H1 (cell line): ENCODE data around the gene UBE2E1. TPM values are rescaled to one million over a fixed set of nuclear protein-coding genes. Genes with fewer than 3 reads are reported as not detected.

ENCODE experiments used
- CTCF ChIA-PET: fragments of 300-600 bp; sonication (Branson Sonifier 250); formaldehyde crosslinking; loops from one replicate; lab custom pipeline; 2021; ENCODE audit not compliant: partially characterized antibody; lab: Charles Lee
- POLR2A ChIA-PET: fragments of 300-600 bp; sonication (Branson Sonifier 250); formaldehyde crosslinking; loops from one replicate; lab custom pipeline; 2021; ENCODE audit warnings: inconsistent platforms; ENCODE audit not compliant: partially characterized antibody; lab: Charles Lee
- DNase-seq, 2 experiments: peaks; one replicate each; pipeline versions ENCODE4 v3.0.0 to v3.0.0-alpha.2; 2010 to 2022; ENCODE audit warnings: low spot score in 2 of 2, low read depth in 1 of 2, mixed read lengths in 1 of 2
- FAIRE-seq: peaks from 2 replicates; lab custom pipeline; 2011; peaks lifted over from hg19 to GRCh38; lab: Jason Lieb, UNC
- H2AFZ ChIP-seq: 2 replicates; pipeline ENCODE4 v1.8.1; 2012; ENCODE audit warnings: low read length, inconsistent platforms
- H2AK5ac ChIP-seq: 2 replicates; pipeline ENCODE4 v1.6.1; 2013; ENCODE audit warnings: low read depth, low read length
- H2BK120ac ChIP-seq: replicated peaks from 2 replicates; pipeline ENCODE3; 2013; ENCODE audit warnings: low read depth, low read length, inconsistent platforms
- H2BK12ac ChIP-seq: 2 replicates; pipeline ENCODE4 v1.6.1; 2013; ENCODE audit warnings: low read depth, low read length
- H2BK15ac ChIP-seq: 2 replicates; pipeline ENCODE4 v1.6.1; 2013; ENCODE audit warnings: low read length
- H2BK20ac ChIP-seq: 2 replicates; pipeline ENCODE4 v1.6.1; 2013; ENCODE audit warnings: low read length
- H2BK5ac ChIP-seq: 2 replicates; pipeline ENCODE4 v1.6.1; 2013; ENCODE audit warnings: low read depth, low read length
- H3K14ac ChIP-seq: 2 replicates; pipeline ENCODE4 v1.6.1; 2013; ENCODE audit warnings: inconsistent platforms; ENCODE audit not compliant: insufficient read length
- H3K18ac ChIP-seq: 2 replicates; pipeline ENCODE4 v1.6.1; 2013; ENCODE audit warnings: low read length; ENCODE audit errors: extremely low read depth
- H3K23ac ChIP-seq: 2 replicates; pipeline ENCODE4 v1.6.1; 2013; ENCODE audit warnings: inconsistent platforms; ENCODE audit not compliant: insufficient read length
- H3K23me2 ChIP-seq: 2 replicates; pipeline ENCODE4 v1.6.1; 2013; ENCODE audit warnings: low read depth, low read length
- H3K27ac ChIP-seq: 2 replicates; pipeline ENCODE4 v1.6.1; 2011; ENCODE audit warnings: low read depth, low read length, inconsistent platforms
- H3K27me3 ChIP-seq, 4 experiments: replicated peaks in 1 of 4; 1 replicate in 1 of 4; 2 replicates in 3 of 4; pipeline versions ENCODE4 v1.6.1 to v1.8.1; 2011 to 2013; ENCODE audit warnings: low read length in 3 of 4, mild to moderate bottlenecking in 3 of 4, inconsistent platforms in 2 of 4, mixed read lengths in 2 of 4, moderate library complexity in 1 of 4; ENCODE audit not compliant: control insufficient read depth in 3 of 4, insufficient read depth in 3 of 4; ENCODE audit errors: extremely low read depth in 1 of 4
- H3K36me3 ChIP-seq, 4 experiments: 2 replicates each; pipeline versions ENCODE4 v1.6.1 to v1.8.1; 2011 to 2013; ENCODE audit warnings: mild to moderate bottlenecking in 4 of 4, low read length in 3 of 4, moderate library complexity in 2 of 4, control low read depth in 1 of 4, inconsistent platforms in 1 of 4; ENCODE audit not compliant: insufficient read depth in 4 of 4, control insufficient read depth in 2 of 4
- H3K4ac ChIP-seq: replicated peaks from 2 replicates; pipeline ENCODE3; 2013; ENCODE audit warnings: low read length, low read depth, mixed read lengths, inconsistent platforms; ENCODE audit not compliant: insufficient read length
- H3K4me1 ChIP-seq, 4 experiments: replicated peaks in 1 of 4; 1 replicate in 1 of 4; 2 replicates in 3 of 4; pipeline versions ENCODE4 v1.6.1 to v1.8.1; 2011 to 2013; ENCODE audit warnings: low read length in 3 of 4, inconsistent platforms in 2 of 4, mixed read lengths in 1 of 4; ENCODE audit not compliant: insufficient read depth in 4 of 4, control insufficient read depth in 3 of 4
- H3K4me2 ChIP-seq, 2 experiments: 2 replicates each; pipeline versions ENCODE4 v1.6.1 to v1.8.1; 2011 to 2013; ENCODE audit warnings: low read depth in 2 of 2, low read length in 2 of 2, control low read depth in 1 of 2, inconsistent platforms in 1 of 2, mild to moderate bottlenecking in 1 of 2; ENCODE audit not compliant: insufficient read depth in 1 of 2
- H3K4me3 ChIP-seq, 4 experiments: fragments of 200-600, 300-600 bp in 1 of 4; sonication (generic), shearing (Covaris generic), sonication (Bioruptor Twin) in 1 of 4; 2 replicates each; pipeline versions ENCODE4 v1.5.1 to v1.8.1; 2011 to 2016; ENCODE audit warnings: low read length in 4 of 4, low read depth in 3 of 4, control low read depth in 2 of 4, inconsistent platforms in 2 of 4, mild to moderate bottlenecking in 2 of 4, mixed read lengths in 1 of 4, moderate library complexity in 1 of 4; ENCODE audit not compliant: insufficient read depth in 2 of 4; ENCODE audit errors: extremely low read depth in 1 of 4
- H3K56ac ChIP-seq: replicated peaks from 2 replicates; pipeline ENCODE3; 2013; ENCODE audit warnings: low read depth, mild to moderate bottlenecking, mixed read lengths, low read length, inconsistent platforms; ENCODE audit not compliant: insufficient read length
- H3K79me1 ChIP-seq: 2 replicates; pipeline ENCODE4 v1.6.1; 2013; ENCODE audit warnings: low read depth, low read length, control low read depth
- H3K79me2 ChIP-seq, 2 experiments: 2 replicates each; pipeline versions ENCODE4 v1.6.1 to v1.8.1; 2012 to 2013; ENCODE audit warnings: low read length in 2 of 2, mild to moderate bottlenecking in 2 of 2, inconsistent platforms in 1 of 2; ENCODE audit not compliant: insufficient read depth in 2 of 2, control insufficient read depth in 1 of 2
- H3K9ac ChIP-seq, 4 experiments: replicated peaks in 1 of 4; 1 replicate in 1 of 4; 2 replicates in 3 of 4; pipeline versions ENCODE4 v1.6.1 to v1.8.1; 2011 to 2013; ENCODE audit warnings: low read depth in 3 of 4, low read length in 3 of 4, control low read depth in 2 of 4, mild to moderate bottlenecking in 2 of 4, moderate library complexity in 2 of 4, inconsistent platforms in 1 of 4; ENCODE audit errors: extremely low read depth in 1 of 4
- H3K9me3 ChIP-seq, 2 experiments: 2 replicates each; pipeline versions ENCODE4 v1.6.1 to v1.8.1; 2012 to 2013; ENCODE audit warnings: mild to moderate bottlenecking in 2 of 2, moderate library complexity in 2 of 2, control low read depth in 1 of 2, inconsistent platforms in 1 of 2, low read depth in 1 of 2, low read length in 1 of 2, mixed read lengths in 1 of 2; ENCODE audit not compliant: insufficient read depth in 2 of 2
- H4K20me1 ChIP-seq, 2 experiments: replicated peaks in 1 of 2; 2 replicates each; pipeline versions ENCODE3 to v1.8.1; 2011 to 2013; ENCODE audit warnings: inconsistent platforms in 2 of 2, low read length in 2 of 2, mild to moderate bottlenecking in 1 of 2; ENCODE audit not compliant: insufficient read depth in 2 of 2, control insufficient read depth in 1 of 2
- H4K5ac ChIP-seq: 2 replicates; pipeline ENCODE4 v1.6.1; 2013; ENCODE audit warnings: low read length, low read depth, mixed read lengths, inconsistent platforms; ENCODE audit not compliant: insufficient read length
- H4K8ac ChIP-seq: 2 replicates; pipeline ENCODE4 v1.8.0; 2013; ENCODE audit warnings: mild to moderate bottlenecking, moderate library complexity, low read length, inconsistent platforms; ENCODE audit not compliant: insufficient read depth; ENCODE audit errors: extremely low read depth
- H4K91ac ChIP-seq: replicated peaks from 2 replicates; pipeline ENCODE3; 2013; ENCODE audit warnings: low read length, mixed read lengths, inconsistent platforms; ENCODE audit not compliant: insufficient read length
- ATF2 ChIP-seq: IDR thresholded peaks from 2 replicates; pipeline ENCODE4 v1.6.1; 2012; ENCODE audit warnings: low read length, inconsistent platforms
- BRCA1 ChIP-seq: IDR thresholded peaks from 2 replicates; pipeline ENCODE4 v1.6.1; 2012; ENCODE audit warnings: low read depth, low read length, improper control_type of control experiment
- CEBPB ChIP-seq: IDR thresholded peaks from 2 replicates; pipeline ENCODE4 v1.6.1; 2012; ENCODE audit warnings: low read depth, low read length
- CTCF ChIP-seq, 3 experiments: IDR thresholded peaks; 1 replicate in 2 of 3; 2 replicates in 1 of 3; pipeline versions ENCODE4 v1.5.1 to v1.6.1; 2011; ENCODE audit warnings: low read length in 3 of 3, mild to moderate bottlenecking in 3 of 3, inconsistent platforms in 2 of 3, low read depth in 1 of 3, moderate library complexity in 1 of 3; ENCODE audit not compliant: insufficient read depth in 1 of 3; ENCODE audit errors: control extremely low read depth in 1 of 3
- KDM5A ChIP-seq: fragments of 200-600 bp; IDR thresholded peaks from 2 replicates; pipeline ENCODE4 v1.7.1; 2012; ENCODE audit warnings: mild to moderate bottlenecking, low read length, inconsistent platforms, mixed read lengths
- POLR2AphosphoS5 ChIP-seq: IDR thresholded peaks from 2 replicates; pipeline ENCODE4 v1.6.1; 2011; ENCODE audit warnings: low read depth, low read length
- POU5F1 ChIP-seq: IDR thresholded peaks from 2 replicates; pipeline ENCODE4 v1.6.1; 2011; ENCODE audit warnings: low read depth, mild to moderate bottlenecking, low read length, moderate library complexity
- RFX5 ChIP-seq: IDR thresholded peaks from 2 replicates; pipeline ENCODE4 v1.6.1; 2011; ENCODE audit warnings: low read depth, low read length, improper control_type of control experiment, borderline replicate concordance
- SRF ChIP-seq: IDR thresholded peaks from 2 replicates; pipeline ENCODE4 v1.6.1; 2011; ENCODE audit warnings: mild to moderate bottlenecking, low read depth, low read length, moderate library complexity
- TCF12 ChIP-seq: IDR thresholded peaks from 2 replicates; pipeline ENCODE4 v1.6.1; 2011; ENCODE audit warnings: low read depth, mild to moderate bottlenecking, low read length
- WGBS, 2 experiments: shearing (Covaris generic) in 1 of 2; methylation state at CpG; one replicate each; pipeline versions ENCODE4 v1.1.6 to v1.1.7; 2013 to 2015; ENCODE audit warnings: low lambda C conversion rate in 2 of 2, mixed read lengths in 2 of 2, inconsistent platforms in 1 of 2, low coverage in 1 of 2, missing lambda C conversion rate in 1 of 2; ENCODE audit not compliant: insufficient replicate concordance in 2 of 2, insufficient coverage in 1 of 2, insufficient read length in 1 of 2; ENCODE audit errors: extremely low coverage in 1 of 2, missing lambda C conversion rate in 1 of 2; 5-methylcytosine and 5-hydroxymethylcytosine counted together
- polyA plus RNA-seq, 7 experiments: library from polyadenylated mRNA; depleted of rRNA in 3 of 7; stranded (reverse) in 5 of 7; unstranded in 2 of 7; fragments of >200 nt in 5 of 7; fragments of 200-250 nt in 2 of 7; gene quantifications; 1 replicate in 5 of 7; 2 replicates in 1 of 7; 4 replicates in 1 of 7; pipeline versions ENCODE4 v1.2.1 to v1.2.3, GENCODE V29; 2011 to 2013; ENCODE audit warnings: missing spikeins in 2 of 7, mixed read lengths in 2 of 7
- total RNA-seq: library from RNA; stranded (reverse); fragmentation: NEBNext Ultra II Directional; extraction: Animal tissue kit (Norgen Biotek cat#: 25700); gene quantifications from 2 replicates; pipeline ENCODE4 v1.2.1, GENCODE V29; 2021

The UBE2E1 gene
- total and polyA plus RNA-seq, 2 of the 8 experiments (the other 6 are each of a cell fraction or from before 2014, with no cell fraction given), result 109 to 141 TPM

DNA sequence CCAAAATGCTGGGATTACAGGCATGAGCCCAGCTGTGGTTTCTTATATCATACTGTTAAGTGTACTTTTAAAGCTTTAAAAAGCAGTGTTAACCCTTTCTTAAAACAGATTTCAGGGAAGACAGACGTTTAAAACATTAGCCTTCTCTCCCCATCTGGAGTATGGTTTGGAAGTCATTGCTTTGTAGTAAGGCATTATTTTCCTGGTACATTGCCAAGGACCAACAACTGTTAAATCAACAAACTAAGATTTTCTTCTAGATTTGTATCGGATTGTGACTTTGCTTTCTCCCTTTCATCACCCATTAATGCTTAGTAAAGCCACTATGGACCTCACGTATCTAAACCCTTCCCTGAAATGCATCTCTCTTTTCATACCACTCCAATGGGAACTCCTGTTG lies 50.5 kb downstream of the UBE2E1 start:
- Histone ChIP-seq H3K56ac (no peak overlapping the region), H3K18ac (no peak overlapping the region), H3K23me2 (no peaks in the 10 kb centered on the region), H3K4me1 (peaks cover 0 to 11% (median 1%) of the 10 kb centered on the region in 4 experiments; a peak in 4 of 7 replicates), H3K79me2 (peaks cover 0 to 92% of the 10 kb centered on the region in 2 experiments; a peak in 2 of 4 replicates), H3K27me3 (no peaks in the 10 kb centered on the region), H2BK12ac (no peak overlapping the region), H3K9ac (no peak overlapping the region), H3K36me3 (peaks cover 0 to 10% (median 2%) of the 10 kb centered on the region in 4 experiments; a peak in 2 of 8 replicates), H3K4me3 (no peak overlapping the region), H2AFZ (no peak overlapping the region), H2BK5ac (no peak overlapping the region), H3K4me2 (no peak overlapping the region), H2BK20ac (no peak overlapping the region), H3K23ac (no peak overlapping the region), H2BK15ac (no peak overlapping the region), H2BK120ac (no peak overlapping the region), H4K5ac (no peak overlapping the region), H3K14ac (no peak overlapping the region), H2AK5ac (no peak overlapping the region), H4K91ac (no peak overlapping the region), H3K79me1 (peaks cover 2% of the 10 kb centered on the region; the same call in 1 of the 2 replicates), H3K9me3 (peaks cover 0 to 3% of the 10 kb centered on the region in 2 experiments; a peak in 1 of 4 replicates), H4K20me1 (peaks cover 8 to 10% of the 10 kb centered on the region in 2 experiments), H4K8ac (no peak overlapping the region), H3K4ac (no peak overlapping the region), H3K27ac (no peak overlapping the region)
- ChIA-PET CTCF (interaction anchor here (1.2 to 1.5 kb wide), 2 partner anchors 22 to 174 kb away, joined by 3 read pairs; no protein-coding TSS in a partner anchor), POLR2A (interaction anchor here (0.7 kb wide), 1 partner anchor 316 kb away, joined by 3 read pairs; no protein-coding TSS in a partner anchor)
- FAIRE-seq, result no peak
- no peak for DNase-seq
- 72% methylated on average over 3 of the region's 3 CpGs; no CpG with 5 or more reads in 1 of the 2 experiments for WGBS, 2 experiments
- TF ChIP-seq SRF (no peak), KDM5A (no peak), CTCF (IDR thresholded peaks at IDR 0.05; ENCODE audit: control extremely low read depth in 1 of 3, insufficient read depth in 1 of 3, low read depth in 1 of 3, low read length in 3 of 3) (no peak), TCF12 (no peak), POU5F1 (no peak), CEBPB (no peak), RFX5 (no peak), BRCA1 (no peak), ATF2 (no peak), POLR2AphosphoS5 (no peak)
